Skeletal muscle cell (primary cell): ENCODE measurements around the gene COBL.

Source experiments
- DNase-seq: peaks from one replicate; pipeline ENCODE4 v3.0.0-alpha.2; 2010; ENCODE audit warnings: low read depth
- H3K4me3 ChIP-seq: 2 replicates; pipeline ENCODE4 v1.5.1; 2011; ENCODE audit warnings: low read depth, mild to moderate bottlenecking, control low read depth, low read length, moderate library complexity

COBL gene

DNA sequence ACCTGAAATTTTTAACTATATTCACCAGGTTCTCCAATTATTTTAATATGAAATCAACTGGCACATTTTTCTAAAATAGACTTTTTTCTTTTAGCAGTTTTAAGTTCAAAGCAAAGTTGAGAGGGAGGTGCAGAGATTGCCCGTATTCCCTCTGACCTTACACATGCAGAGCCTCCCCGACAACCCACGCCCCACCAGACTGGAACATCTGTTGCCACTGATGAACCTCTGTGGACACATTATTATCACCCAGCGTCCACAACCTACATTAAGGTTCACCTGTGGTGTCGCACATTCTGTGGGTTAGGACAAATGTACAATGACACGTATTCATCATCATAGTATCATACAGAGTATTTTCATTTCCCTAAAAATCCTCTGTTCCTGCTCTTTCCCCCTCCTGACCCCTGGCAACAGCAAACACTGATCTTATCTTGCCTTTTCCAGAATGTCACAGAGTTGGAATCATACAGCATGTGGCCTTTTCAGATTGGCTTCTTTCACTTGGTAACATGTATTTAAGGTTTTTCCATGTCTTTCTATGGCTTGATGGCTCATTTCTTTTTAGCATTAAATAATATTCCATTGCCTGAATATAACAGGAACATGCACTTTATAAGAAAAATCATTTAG lies 37.1 kb downstream of the COBL start:
- no peak overlapping the region for H3K4me3 ChIP-seq
- no peak for DNase-seq

DNA sequence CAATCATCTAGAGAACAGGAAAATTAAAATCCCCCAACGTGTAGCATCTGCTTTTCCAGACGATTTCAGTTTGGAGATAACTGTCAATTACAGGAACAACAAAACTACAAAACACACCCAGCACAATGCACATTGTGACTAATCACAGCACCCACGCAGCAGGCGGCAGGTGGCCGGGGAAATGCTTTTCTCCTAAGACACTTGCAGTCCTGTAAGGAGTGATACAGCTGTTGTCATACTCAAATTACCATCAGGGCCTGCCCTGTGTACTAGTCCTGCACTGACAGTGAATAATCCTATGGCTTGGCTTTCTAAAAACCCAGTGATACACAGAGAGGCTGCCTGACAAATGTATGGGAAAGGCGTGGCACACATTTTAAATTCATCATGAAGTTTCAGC lies 37.8 kb downstream of the COBL start:
- DNase-seq: peak; percentile 45
- no peak overlapping the region for H3K4me3 ChIP-seq

DNA sequence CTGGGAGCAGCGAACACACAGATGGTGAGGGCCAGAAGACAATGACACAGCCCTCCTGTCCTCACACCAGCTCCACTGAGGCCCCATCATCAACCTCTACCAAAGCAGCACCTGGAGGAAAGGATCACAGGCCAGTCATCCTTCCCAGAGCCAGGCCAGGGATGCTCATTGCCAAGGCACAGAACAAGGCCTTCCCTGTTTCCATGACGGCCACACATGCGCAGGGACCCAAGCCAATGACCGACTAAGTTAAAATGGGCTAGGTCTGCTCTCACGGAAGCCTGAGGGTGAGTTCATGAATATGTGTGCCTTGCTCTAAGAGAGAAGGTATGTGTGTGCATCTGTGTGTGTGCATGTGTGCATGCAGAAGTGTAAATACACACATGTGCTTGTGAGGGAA lies 39.6 kb downstream of the COBL start:
- H3K4me3 ChIP-seq: no peak overlapping the region

DNA sequence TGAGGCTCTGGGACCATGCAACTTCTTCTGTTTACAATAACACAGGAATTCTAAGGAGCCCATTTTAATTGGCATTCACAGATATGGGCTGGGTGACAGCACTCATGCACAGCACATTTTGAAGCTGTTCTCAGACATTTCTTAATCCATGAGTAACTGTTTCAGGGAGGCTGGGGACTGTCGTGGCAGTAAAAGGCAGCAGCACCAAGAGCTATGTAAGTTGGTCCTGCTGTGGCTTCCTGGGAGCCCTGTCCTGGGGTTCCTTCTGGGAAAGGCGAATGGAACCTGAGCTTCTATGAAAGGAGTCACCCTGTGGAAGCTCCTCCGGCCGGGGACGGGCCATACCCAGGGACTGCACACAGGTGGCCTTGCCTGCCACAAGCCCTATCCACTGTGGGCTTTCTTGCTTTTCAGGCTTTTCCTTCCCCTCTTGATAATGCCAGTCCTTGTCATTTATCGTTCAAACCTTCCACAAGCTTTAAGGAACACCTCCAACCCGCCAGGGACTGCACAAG lies 40.5 kb downstream of the COBL start:
- no peak overlapping the region for H3K4me3 ChIP-seq
- DNase-seq: no peak

More for the DNA sequence above, 39.6 kb downstream of the COBL start:
- DNase-seq: no peak

DNA sequence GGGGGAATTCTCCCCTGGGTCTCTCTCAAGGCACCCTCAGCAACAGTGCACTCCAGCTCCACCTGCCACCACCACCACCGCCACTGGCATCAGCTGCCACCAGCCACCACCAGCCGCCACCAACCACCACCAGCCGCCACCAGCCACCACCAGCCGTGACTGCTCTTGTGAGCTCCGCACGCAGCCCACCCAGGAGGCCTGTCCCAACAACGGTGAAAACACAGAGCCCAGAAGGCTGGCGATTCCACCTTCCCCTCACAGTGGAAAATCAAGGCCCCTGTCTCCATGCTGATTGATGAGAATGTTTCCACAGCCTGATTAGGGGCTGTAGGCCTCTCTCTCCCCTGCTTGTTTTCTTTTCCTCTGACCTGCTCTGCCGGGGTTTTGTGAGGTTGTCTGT lies 41.1 kb downstream of the COBL start:
- H3K4me3 ChIP-seq: no peak overlapping the region

DNA sequence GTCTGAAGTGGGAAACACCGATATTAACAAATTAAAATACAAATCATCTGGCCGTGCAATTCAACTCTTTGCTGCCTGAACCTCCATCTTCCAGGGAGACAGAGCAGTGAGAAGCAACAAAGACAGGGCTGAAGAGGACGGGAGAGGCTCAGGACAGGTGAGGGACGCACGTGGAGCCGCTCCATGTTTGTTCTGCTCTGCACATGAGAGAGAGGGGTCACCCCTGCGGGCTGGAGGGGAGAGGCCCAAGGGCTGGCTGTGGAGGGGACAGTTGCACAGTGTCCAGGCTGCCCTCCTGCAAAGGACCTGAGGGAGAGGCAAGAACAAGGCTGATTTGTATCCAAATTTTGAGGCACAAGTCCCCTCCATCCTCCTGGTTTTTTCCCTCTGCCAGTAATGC lies 41.7 kb downstream of the COBL start:
- DNase-seq: no peak
- no peak overlapping the region for H3K4me3 ChIP-seq

More for the DNA sequence above, 41.1 kb downstream of the COBL start:
- no peak for DNase-seq

DNA sequence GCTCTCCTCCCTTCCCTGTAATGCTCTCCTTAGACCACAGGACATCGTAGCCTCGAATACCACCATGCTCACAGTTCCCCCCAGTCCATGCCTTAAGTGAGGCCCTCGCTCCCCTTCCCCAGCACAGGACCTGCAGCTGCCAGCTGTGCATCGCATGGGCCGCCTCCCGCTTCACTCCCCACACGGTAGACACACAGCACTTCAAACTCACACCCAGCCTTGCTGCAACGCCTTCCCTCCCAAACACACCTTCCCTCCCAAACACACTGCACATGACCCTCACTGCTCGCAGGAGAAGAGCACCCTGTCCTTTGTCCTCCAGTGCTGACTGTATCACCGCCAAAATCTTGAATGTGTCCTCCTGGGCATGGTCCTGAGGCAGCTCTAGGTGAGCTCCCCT lies 42.6 kb downstream of the COBL start:
- no peak overlapping the region for H3K4me3 ChIP-seq
- DNase-seq: no peak

DNA sequence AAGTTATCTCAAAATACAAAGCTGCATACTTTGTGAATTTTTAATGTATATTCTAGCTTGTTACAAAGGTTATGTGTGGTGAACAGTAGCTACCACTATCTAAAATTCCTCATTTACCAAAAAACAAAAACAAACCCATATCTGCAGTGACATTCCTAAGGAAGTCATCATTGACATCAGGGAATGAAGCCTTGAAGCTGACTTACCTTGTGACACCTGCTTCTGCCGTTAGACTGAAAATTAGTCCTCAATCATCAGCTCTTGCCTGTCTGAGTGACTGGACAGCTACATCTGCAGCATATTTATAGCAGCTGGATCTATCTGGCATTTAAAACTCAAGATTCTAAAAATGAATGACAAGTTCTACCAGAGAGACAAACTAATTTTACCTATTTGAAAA lies 43.2 kb downstream of the COBL start:
- H3K4me3 ChIP-seq: no peak overlapping the region
- no peak for DNase-seq

DNA sequence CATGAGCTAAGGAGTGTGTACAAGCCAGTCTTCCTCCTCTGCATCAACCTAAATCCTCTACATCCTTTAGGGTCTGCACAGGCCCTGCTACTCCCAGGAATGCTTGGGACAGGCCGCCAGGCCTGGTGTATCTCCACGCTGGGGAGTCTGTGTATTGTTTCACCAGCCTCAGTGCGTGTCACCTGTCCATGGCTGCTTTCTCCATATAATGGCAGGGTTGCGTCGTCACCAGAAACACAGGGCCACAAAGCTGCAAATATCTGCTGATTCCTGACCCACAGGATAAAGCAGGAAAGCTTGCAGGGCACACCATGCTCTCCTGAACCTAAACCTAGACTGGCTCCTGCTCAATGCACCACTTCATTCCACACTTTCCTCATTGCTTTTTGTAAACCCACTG lies 45.6 kb downstream of the COBL start:
- H3K4me3 ChIP-seq: no peak overlapping the region
- DNase-seq: no peak

DNA sequence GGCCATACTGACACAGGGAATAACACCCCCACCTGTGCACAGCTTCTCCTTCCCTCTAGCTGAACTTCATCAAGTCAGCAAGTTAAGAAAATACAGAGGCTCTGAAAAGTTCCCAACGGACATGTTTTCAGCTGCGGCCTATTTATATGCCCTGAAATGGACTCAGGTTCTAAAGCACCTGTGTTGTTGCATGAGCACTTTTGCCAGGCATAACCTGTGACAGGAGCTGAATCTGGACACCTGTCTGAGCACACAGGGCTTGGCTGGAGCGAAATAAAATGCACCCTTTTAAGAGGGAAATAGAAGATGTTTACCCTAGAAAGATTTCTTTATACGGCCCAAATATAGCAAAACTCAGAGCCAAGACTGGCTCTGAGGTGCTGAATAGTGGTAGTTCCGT lies 46.7 kb downstream of the COBL start:
- no peak overlapping the region for H3K4me3 ChIP-seq
- DNase-seq: no peak

DNA sequence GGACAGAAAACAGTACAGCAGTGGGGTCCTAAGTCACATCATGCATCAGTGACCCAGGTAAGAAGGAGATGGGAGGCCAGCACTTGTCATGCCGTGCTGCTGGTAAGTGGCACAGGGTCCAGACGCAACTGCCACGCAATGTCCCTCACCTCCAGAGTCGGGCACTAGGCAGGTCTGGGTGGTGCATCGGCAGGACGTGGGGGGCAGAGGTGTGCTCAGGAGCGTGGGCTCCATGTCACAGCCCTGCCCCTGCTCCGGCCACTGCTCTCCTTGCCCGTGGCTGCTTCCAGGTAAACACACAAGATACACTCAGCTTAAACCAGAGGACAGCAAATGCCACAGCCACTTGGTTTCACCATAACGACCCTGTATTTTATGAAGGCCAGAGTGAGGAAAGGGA lies 47.3 kb downstream of the COBL start:
- no peak for DNase-seq
- H3K4me3 ChIP-seq: no peak overlapping the region

DNA sequence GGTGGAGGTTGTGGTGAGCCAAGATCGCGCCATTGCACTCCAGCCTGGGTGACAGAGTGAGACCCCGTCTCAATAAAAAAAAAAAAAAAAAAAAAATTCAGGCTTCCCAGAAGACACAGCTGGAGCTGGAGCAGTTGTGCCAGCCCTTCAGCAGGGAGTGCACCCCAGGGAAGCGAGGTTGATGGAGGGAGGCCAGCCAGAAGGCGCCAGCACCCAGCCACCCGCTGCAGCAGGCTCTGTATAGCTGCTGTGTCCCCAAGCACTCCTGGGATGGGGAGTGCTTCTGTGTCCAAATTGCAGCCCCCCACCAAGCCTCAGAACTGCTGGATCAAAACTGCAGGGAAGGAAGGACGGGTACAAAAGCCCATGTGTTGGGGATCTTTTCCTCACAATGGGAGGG lies 47.8 kb downstream of the COBL start:
- DNase-seq: no peak
- H3K4me3 ChIP-seq: no peak overlapping the region

DNA sequence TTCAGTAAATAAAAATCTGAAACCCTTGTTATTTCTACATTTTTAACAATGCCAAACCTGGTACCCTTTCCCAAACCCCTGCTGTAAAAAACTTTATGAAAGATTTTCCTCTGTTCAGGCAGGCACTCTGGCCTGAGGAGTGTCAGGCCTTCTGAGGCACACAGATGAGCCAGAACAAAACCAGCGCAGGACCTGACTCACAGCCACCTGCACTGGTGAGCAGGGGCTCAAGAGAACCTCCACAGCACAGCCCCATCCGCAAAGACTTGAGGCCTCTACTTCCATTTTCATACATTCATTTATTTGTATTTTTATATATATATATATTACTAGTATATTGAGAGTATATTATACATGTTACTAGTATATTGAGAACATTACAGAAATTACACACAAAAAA lies 49.4 kb downstream of the COBL start:
- no peak for DNase-seq
- H3K4me3 ChIP-seq: no peak overlapping the region

DNA sequence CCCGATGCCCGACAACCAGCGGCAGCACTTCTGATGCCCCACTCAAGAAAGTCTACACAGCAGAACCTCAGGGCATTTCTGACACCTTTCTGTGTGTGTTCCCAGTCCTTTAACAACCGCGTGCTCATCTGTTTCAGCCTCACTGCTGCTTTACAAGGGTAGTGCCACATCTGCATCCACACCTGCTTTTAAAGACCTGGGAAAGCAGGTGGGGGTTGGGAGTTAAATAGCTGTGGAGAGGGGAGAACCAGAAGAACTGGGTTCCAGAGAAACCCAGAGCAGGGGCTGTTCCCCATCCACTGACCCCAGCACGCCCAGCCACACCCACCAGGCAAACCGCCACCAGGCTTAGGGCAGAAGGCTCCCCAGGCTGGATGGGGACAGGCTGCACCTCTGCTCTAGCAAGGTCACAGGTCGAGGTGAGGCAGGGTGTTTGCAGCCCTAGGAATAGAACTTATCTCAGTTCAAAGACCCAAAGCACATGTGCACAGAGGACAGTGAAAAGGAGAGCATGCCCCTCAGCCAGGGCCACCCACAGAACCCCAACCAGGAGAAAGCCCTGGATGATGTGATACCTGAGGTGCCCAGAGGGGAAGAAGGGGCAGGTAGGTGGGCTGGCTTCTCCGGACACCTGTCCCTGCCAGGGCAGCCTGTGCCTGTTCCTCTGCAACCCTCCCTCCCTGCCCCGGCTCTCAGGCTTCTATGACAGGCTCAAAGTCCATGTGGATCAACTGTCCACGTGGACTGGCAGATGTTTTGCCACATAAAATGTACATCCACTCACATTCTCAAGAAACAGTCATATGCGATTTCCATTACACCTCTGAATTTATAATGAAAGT lies 51.3 kb downstream of the COBL start:
- no peak overlapping the region for H3K4me3 ChIP-seq
- no peak for DNase-seq

DNA sequence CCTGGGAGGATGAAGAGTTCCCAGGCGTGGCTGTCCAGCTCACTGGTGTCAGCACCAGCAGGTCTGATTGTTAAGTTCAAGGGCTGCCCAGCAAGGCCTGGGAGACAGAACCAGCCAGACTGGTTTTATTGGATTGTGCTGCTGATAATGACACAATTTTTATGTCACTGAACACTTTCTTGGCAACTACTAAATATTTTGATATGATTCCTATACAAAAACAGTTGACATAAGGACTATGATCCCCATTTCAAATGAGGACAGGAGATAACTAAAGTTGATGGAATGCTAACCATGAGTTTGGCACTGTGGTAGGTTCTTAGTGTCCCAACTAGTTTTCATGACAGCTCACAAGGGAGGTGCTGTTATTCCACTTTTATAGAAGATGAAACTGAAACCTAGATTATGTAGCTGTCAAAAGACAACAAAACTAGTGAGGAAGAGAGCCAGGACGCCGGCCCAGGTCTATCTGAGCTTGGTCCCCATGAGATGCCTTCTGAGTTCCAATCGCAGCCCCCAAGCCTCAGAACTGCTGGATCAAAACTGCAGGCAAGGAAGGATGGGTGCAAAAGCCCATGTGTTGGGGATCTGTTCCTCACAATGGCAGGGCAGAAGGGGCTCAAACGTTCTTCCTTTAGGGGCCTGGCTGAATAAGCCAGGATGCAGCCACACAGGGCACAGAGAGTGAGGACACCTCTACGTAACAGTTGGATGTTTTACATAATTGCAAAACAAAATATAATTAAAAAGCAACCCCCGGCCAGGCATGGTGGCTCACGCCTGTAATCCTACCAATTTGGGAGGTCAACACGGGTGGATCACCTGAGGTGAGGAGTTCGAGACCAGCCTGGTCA lies 52.8 kb downstream of the COBL start:
- H3K4me3 ChIP-seq: no peak overlapping the region
- DNase-seq: no peak

DNA sequence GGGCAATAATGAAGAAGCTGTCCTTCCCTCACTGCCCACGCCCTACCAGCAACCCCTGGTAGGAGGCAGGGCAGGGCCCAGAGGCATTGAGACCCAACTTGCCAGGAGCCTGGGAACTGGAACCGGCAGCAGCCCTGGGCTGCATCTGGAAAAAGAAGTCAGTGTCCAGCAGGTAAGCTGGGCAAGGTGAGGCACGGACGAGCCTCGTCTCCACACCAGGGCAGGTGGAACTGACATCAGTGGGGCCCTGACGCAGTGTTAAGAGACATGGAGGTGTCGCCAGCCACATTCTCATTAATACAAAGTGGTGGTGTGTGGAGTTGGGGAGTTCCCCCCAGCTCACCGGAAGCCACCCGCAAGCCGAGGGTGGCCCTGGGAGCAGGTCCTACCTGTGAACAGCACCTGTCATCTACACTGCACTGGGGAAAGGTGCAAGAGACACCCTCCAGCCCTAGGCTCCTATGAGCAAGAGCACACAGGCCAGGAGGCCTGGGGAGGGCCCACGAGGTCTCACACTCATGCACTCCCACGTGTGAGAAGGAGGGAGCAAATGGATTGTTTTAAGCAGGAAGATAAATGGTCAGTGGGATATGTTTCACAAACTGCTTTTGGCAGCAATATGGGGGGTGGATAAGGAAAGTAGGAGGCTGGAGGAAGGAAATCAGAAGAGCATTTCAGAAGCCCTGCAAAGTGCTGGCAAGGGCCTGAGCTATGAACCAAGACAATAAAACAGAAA lies 53.6 kb downstream of the COBL start:
- no peak for DNase-seq
- no peak overlapping the region for H3K4me3 ChIP-seq

DNA sequence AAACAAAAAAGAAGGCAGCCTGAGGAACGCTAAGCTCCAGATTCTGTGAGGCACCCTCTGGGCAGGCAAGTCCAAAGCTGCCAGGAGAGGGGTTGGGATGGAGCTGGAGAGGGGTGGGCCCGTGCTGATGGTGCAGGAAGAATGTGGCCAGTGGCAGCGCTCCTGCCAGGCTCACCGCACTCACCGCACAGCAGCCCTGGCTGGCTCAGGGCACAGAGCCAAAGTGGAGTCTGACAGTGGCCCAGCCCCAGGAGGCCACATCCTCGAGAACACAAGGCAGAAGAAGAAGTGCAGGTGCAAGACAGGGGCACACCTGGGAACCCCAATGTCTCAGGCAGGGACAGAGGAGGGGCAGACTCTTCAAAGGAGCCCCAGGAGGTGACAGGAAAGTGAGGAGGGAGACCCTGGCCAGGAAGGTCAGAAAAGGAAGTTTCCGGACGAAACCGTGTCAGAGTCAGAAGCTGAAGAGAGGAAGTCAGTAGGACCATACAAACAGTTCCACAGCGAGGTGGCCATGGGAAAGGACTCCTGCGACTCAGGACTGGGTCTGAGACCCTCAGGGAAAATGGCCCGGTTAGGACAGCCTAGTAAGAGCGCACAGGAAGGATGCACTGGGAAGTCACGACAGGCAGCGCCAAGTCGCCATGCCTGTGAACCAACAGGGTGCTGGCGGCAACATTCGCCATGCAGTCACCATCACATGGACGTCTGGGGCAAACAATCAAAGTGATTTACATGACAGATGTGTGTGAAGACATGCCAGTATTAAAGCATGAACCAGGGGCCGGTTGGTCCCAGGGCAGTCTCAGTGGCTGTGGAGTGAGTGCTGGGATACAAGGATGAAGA lies 54.4 kb downstream of the COBL start:
- H3K4me3 ChIP-seq: no peak overlapping the region
- DNase-seq: no peak

DNA sequence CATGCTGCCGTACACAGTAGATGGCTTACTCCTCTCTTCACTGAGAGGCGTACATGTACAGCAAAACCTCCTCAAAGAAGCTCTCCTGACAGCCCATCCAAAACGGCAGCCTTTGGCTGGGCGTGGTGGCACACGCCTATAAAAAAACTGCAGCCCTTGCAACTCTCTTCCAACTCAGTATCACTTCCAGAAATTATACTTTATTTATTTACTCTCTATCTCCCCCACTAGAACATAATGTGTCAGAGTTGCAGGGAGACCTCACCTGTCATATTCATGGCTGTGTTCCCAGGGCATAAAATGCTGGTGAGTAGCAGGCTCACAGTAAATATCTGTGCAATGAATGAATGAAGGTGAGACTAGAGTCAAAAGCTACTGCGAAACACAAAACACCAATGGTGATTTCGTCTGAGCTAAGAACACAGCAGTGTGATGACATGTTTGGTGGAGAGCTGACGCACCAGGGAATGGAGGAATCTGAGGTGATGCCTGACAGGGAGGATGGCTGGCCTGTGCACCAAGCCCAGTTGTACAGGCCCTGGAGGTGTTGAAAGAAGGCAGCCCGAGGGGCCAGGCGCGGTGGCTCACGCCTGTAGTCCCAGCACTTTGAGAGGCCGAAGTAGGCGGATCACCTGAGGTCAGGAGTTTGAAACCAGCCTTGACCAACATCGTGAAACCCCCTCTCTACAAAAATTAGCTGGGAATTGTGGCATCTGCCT lies 55.3 kb downstream of the COBL start:
- no peak for DNase-seq
- H3K4me3 ChIP-seq: no peak overlapping the region
